Measurements from ENCODE around the gene C6orf163. TPM values are rescaled to one million over a fixed set of nuclear protein-coding genes. Genes with fewer than 3 reads are reported as not detected.
"Not testable (repeated sequence)": the region's sequence is repeated elsewhere in the genome, so short reads cannot be mapped to it uniquely, and the experiment has no call there.

Gene C6orf163
- total RNA-seq: 1.4 TPM
- long read RNA-seq: 0 reads

GRCh38 chr6:87344731-87345130 is at the start of gene C6orf163:
Gene C6orf163 (plus strand): TSS chr6:87344813. CDS start chr6:87345100, 287 bp downstream.
- intact Hi-C loops (cut with DNase I): no loop called here
- no peak for DNase-seq (ENCODE audit: missing footprints)
- ATAC-seq: no peak

- intact Hi-C loops (cut with DNase I): no loop called here
- no peak for ATAC-seq
- no peak for DNase-seq (ENCODE audit: missing footprints)
Observed at GRCh38 chr6:87297119-87297518, 47.5 kb upstream of the C6orf163 start.

GRCh38 chr6:87301277-87301676 is 43.3 kb upstream of the C6orf163 start:
- intact Hi-C loops (cut with DNase I); ATAC-seq; DNase-seq (ENCODE audit: missing footprints): not testable (repeated sequence)

- no peak for DNase-seq (ENCODE audit: missing footprints)
- intact Hi-C loops (cut with DNase I): no loop called here
- ATAC-seq: no peak
Observed at GRCh38 chr6:87308970-87309369, 35.6 kb upstream of the C6orf163 start.

GRCh38 chr6:87312860-87313259 is 31.8 kb upstream of the C6orf163 start:
- no peak for ATAC-seq
- intact Hi-C loops (cut with DNase I): no loop called here
- no peak for DNase-seq (ENCODE audit: missing footprints)

GRCh38 chr6:87315071-87315470 is 29.5 kb upstream of the C6orf163 start:
- intact Hi-C loops (cut with DNase I): no loop called here
- ATAC-seq (no peak), DNase-seq (ENCODE audit: missing footprints) (no peak)

- ATAC-seq (no peak), DNase-seq (ENCODE audit: missing footprints) (no peak)
- intact Hi-C loops (cut with DNase I): no loop called here
Observed at GRCh38 chr6:87319271-87319987, 25.2 kb upstream of the C6orf163 start.

- intact Hi-C loops (cut with DNase I): loop anchor here (5.0 kb wide), 1 partner anchor 150 kb away; the partner anchor contains the start of gene SLC35A1
- peak; percentile 100 for ATAC-seq
Observed at GRCh38 chr6:87322304-87323212, 22.1 kb upstream of the C6orf163 start, which contains the start of gene SMIM8. Gene SMIM8 (plus strand): TSS chr6:87322588. CDS start chr6:87337032, 14,444 bp downstream.

GRCh38 chr6:87323880-87324279 is 20.7 kb upstream of the C6orf163 start:
- not testable (repeated sequence) for DNase-seq (ENCODE audit: missing footprints); ATAC-seq
- intact Hi-C loops (cut with DNase I): loop anchor here (5.0 kb wide), 1 partner anchor 148 kb away; the partner anchor contains the start of gene SLC35A1

More at GRCh38 chr6:87322304-87323212, 22.1 kb upstream of the C6orf163 start, which contains the start of gene SMIM8:
- DNase-seq (ENCODE audit: missing footprints): peak; percentile 95

GRCh38 chr6:87330961-87331360 is 13.7 kb upstream of the C6orf163 start:
- ATAC-seq: no peak
- intact Hi-C loops (cut with DNase I): no loop called here
- no peak for DNase-seq (ENCODE audit: missing footprints)

- DNase-seq (ENCODE audit: missing footprints) (no peak), ATAC-seq (no peak)
- intact Hi-C loops (cut with DNase I): no loop called here
Observed at GRCh38 chr6:87333033-87333432, 11.6 kb upstream of the C6orf163 start.

- peak; percentile 39 for ATAC-seq
- intact Hi-C loops (cut with DNase I): no loop called here
- DNase-seq (ENCODE audit: missing footprints): no peak
Observed at GRCh38 chr6:87333591-87334181, 10.9 kb upstream of the C6orf163 start.

GRCh38 chr6:87334683-87335082 is 9.9 kb upstream of the C6orf163 start:
- intact Hi-C loops (cut with DNase I): no loop called here
- DNase-seq (ENCODE audit: missing footprints) (no peak), ATAC-seq (peak; percentile 74)

- ATAC-seq (no peak), DNase-seq (ENCODE audit: missing footprints) (no peak)
- intact Hi-C loops (cut with DNase I): no loop called here
Observed at GRCh38 chr6:87336367-87336766, 8.2 kb upstream of the C6orf163 start.

- ATAC-seq (no peak), DNase-seq (ENCODE audit: missing footprints) (no peak)
- intact Hi-C loops (cut with DNase I): no loop called here
Observed at GRCh38 chr6:87340230-87340629, 4.4 kb upstream of the C6orf163 start.

- ATAC-seq: no peak
- intact Hi-C loops (cut with DNase I): no loop called here
Observed at GRCh38 chr6:87341158-87341557, 3.5 kb upstream of the C6orf163 start.

GRCh38 chr6:87341899-87342298 is 2.7 kb upstream of the C6orf163 start:
- DNase-seq (ENCODE audit: missing footprints): no peak
- no peak for ATAC-seq
- intact Hi-C loops (cut with DNase I): no loop called here

More at GRCh38 chr6:87341158-87341557, 3.5 kb upstream of the C6orf163 start:
- no peak for DNase-seq (ENCODE audit: missing footprints)

- DNase-seq (ENCODE audit: missing footprints) (no peak), ATAC-seq (no peak)
- intact Hi-C loops (cut with DNase I): no loop called here
Observed at GRCh38 chr6:87342829-87343228, 1.8 kb upstream of the C6orf163 start.

GRCh38 chr6:87346700-87347099 is 2.1 kb downstream of the C6orf163 start:
- intact Hi-C loops (cut with DNase I): no loop called here
- ATAC-seq: no peak

More at GRCh38 chr6:87346700-87347099, 2.1 kb downstream of the C6orf163 start:
- no peak for DNase-seq (ENCODE audit: missing footprints)
